ENCODE data around the gene TNFRSF11A.

DNA sequence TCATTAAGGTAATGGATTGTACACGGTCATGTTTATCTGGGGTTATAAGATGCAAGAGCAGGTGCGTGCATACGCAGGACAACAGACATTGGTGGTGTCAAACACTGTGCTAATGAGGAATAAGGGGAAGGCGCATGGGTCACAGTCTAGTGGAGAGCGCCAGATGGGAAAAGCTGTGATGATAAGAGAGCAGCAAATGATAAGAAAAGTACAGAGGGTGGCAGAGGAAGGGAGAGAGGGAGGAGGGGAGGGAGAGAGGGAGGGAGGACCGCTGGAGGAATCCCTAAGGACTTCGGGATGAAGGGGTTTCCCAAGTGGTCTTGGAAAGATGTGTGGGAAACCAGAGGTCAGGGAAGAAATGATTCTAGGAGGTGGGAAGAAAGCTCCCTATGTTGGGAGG lies 2.9 kb downstream of the TNFRSF11A start:
- no peak for TF ChIP-seq POLR2AphosphoS5 (IDR thresholded peaks at IDR 0.05; ENCODE audit: low read depth, low read length)
- TF ChIP-seq POLR2A (IDR thresholded peaks at IDR 0.05; ENCODE audit: low read depth, low read length), result no peak
- no peak for TF ChIP-seq TAF1 (IDR thresholded peaks at IDR 0.05; ENCODE audit: borderline replicate concordance, low read depth, low read length)

Data from GM12892 (cell line).